ENCODE data around the gene COA1.
"Not testable (repeated sequence)": the region's sequence is repeated elsewhere in the genome, so short reads cannot be mapped to it uniquely, and the experiment has no call there.

COA1 gene, protein sequence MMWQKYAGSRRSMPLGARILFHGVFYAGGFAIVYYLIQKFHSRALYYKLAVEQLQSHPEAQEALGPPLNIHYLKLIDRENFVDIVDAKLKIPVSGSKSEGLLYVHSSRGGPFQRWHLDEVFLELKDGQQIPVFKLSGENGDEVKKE

DNA sequence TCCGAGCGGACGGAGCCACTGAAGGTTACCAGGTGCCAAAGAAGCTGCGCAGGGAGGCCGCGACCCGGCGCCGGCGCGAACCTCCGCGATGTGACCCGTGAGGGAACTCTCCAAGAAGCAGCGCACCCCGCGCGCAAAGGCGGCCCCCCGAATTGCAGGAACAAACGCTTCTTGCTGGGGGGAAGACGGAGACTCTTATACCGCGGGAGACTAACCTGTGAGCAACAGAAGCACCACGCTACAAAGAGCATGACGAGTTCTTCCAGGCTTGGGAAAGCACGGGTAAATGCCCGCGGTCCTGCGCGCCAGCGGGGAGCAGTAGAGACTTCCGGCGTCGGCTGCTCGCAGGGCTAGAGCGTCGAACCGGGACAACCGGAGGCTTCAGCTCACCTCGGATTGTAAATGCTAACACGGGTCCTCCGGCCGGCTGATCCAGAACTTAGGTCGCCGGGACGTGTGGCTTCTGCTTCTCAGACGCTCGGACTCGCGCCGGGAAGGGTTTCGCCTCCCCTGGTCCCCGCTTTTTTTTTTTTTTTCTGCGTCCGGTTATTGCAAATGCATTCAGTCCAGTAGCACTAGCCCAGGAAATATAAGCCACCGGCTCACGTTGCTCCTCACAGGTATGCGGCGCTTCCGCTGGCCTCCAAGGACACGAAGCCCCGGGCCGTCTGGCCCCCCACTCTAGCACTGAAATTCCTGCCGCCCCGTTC is at the start of gene COA1:
COA1 (minus strand) TSS at position 310 of the 710 bp plus-strand sequence. CDS start 80,909 bp downstream, outside the sequence.
- DNase-seq, result peak; percentile 79 to 80

GRCh38 chr7:43778293-43779044 is 49.1 kb upstream of the COA1 start:
- not testable (repeated sequence) for DNase-seq

DNA sequence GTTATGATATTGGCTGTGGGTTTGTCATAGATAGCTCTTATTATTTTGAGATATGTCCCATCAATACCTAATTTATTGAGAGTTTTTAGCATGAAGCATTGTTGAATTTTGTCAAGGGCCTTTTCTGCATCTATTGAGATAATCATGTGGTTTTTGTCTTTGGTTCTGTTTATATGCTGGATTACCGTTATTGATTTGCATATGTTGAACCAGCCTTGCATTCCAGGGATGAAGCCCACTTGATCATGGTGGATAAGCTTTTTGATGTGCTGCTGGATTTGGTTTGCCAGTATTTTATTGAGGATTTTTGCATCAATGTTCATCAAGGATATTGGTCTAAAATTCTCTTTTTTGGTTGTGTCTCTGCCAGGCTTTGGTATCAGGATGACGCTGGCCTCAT is 45.9 kb upstream of the COA1 start:
- DNase-seq, result not testable (repeated sequence)

GRCh38 chr7:43773268-43773667 is 43.9 kb upstream of the COA1 start:
- not testable (repeated sequence) for DNase-seq

- no peak for DNase-seq
These were observed 42.2 kb upstream of the COA1 start for GRCh38 chr7:43771573-43771972.

DNA sequence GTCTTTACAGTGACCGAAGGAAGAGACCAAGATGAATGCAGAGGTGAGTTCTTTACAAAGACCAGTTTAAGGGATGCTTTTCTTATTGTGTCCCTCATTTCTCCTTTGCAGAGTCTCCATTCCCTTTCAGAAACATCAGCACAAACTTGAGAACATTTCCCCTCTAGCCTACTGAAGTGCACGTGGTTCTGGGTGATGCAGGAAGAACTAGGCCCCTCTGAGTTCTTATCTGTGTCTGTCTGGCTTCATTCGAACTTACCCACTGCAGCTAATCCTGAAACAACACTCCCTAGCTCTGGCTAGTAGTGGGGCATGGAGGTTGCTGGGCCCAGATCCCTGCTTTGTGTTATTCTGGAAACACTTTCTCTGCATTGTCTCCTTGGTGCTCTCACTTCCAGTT is 41.8 kb upstream of the COA1 start:
- DNase-seq, result no peak

DNA sequence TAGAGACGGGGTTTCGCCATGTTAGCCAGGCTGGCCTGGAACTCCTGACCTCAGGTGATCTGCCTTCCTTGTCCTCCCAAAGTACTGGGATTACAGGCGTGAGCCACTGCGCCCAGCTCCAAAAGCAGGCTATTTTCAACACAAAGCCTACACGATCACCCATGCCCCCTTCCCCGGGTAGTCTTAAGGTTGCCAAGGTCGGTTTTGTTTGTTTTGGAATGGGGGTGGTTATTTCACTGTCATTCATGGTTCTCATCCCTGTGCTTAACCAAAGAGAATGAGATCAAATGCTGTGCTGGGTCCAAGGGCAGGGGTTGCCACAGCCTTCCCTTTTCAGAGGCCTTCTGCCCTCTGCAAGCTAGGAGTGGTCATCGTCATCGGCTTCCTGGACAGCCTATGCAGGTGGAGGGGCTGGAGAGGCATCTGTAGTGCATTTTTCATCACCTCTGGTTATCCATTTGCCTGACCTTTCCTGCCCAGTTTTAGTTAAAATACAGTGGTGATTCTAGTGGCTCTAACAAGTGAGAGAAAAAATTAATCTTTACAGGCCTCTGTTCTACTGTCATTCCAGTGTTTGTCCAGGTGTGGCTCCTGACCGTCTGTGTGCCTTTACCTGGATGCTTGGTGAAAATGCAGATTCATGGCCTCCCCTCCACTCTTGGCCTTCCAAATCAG is 40.6 kb upstream of the COA1 start:
- no peak for DNase-seq

DNA sequence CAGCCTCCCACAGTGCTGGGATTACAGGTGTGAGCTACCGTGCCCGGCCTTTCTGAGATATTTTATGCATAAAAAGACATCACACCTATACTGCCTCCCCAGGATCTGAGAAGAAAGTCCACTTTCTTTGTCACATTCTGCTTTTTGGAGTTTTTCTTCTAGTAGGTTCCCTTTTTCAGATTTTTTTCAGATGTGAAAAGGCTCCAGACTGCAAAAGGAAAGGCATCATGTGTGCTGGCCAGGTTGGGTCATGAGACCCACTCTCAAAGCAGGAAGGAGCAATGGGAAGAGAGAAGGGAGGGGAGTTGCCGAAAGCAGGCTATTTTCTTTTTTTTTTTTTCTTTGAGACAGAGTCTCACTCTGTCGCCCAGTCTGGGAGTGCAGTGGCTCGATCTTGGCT is 40.0 kb upstream of the COA1 start:
- DNase-seq, result no peak

GRCh38 chr7:43768887-43769272 is 39.6 kb upstream of the COA1 start:
- no peak for DNase-seq

DNA sequence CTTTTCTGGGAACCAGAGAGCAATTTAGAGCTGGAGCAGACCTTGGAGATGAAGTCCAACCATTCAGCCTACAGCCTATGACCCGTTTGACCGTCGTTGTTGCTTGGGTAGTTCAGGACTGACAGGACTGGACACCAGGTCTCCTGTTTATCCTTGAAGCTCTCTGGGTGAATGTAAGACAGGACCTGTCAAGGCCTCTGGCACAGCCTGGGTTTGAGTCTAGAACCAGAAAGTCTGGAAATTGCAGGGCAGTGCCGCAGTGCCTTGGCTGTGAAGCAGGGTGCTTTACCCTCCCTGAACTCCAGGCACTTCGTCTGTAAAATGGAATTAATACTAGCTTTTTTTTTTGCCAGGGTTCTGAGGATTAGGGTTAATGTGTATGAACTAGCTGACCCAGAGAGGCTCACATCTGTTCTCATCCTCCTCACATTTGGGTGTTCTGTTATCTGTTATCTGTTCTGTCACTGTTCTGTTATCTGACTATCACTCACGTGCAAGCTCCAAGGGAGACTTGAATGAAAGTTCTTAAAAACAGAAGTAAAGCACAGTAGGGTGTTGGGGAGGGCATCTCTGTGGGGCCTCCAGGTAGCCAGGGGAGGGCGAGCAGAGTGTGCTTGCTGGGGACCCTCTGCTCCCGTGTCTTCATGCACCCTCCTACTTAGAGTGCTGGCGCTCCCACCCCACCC is 39.0 kb upstream of the COA1 start:
- no peak for DNase-seq

GRCh38 chr7:43767311-43767710 is 38.0 kb upstream of the COA1 start:
- no peak for DNase-seq

DNA sequence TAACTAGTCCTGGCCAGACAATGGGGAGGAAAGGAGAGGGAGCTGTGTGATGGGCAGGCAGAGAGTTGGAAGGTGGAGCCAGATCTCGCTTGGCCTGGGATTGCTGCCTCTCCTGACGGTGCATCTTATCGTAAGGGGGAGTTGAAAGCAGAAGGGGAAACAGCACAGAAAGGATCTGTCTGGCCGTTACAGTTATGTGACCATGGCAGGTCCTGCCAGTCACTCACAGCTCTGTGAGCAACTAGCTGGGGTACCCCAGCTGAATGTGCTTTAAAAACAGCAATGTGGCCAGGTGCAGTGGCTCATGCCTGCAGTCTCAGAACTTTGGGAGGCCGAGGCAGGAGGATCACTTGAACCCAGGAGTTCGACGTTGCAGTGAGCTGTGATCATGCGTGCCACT is 37.2 kb upstream of the COA1 start:
- no peak for DNase-seq

DNA sequence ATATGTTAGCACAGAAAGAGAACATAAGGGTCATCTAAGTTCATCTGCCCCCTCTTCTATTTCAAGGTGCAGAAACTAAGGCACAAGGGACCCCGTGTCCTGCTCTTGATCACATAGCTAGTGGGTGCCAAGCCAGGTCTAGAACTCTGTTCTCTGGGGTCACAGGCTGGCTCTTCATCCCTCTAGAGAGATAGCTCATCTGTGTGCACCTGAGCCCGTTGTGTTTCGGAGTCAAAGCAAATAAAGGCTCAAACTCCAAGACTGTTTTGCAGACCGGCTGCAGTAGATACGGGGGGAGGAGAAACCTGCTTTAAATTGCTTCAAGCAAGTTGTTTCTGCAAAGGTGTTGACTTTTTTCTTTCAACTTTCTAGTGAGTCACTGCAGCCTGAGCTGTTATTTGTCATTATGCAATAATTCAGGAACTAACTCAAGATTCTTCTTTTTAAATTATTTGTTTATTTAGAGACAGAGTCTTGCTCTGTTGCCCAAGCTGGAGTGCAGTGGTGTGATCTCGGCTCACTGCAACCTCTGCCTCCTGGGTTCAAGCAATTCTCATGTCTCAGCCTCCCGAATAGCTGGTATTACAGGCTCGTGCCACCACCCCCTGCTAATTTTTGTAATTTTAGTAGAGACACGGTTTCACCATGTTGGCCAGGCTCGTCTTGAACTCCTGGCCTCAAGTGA is 35.6 kb upstream of the COA1 start:
- no peak for DNase-seq

DNA sequence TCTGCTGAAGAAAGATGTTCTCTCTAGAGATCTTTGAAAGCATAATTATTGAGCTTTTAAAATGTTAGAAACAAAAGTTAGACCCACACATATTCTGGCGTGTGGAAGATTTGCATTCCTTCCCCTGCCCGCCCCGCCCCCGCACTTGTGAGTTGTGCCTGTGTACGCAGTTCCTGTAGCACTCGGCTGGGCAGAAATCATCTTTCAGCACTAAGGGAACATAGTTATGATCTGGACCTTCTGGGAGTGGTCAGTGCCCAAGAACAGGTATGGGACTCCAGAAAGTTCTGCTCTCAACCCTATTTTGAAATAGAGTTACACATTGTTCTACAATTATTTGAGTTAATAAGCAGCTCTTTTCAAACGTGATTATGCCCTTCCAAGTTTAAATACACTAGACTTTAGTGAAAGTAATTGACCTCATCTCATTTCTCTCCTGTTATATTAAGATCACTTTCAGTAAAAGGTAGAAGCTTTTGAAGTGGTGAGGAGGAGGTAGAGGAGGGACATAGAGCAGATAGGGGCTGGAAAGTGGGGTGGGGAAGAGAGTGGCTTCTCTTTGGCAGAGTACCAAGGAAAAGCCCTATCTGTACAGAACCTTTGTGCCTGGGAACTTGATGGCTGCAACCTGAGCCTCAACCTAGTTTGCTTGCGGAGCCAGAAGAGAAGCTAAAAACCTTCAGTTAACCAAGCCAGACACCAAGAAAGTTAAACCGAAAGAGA is 34.9 kb upstream of the COA1 start:
- DNase-seq, result peak; percentile 47 to 50

DNA sequence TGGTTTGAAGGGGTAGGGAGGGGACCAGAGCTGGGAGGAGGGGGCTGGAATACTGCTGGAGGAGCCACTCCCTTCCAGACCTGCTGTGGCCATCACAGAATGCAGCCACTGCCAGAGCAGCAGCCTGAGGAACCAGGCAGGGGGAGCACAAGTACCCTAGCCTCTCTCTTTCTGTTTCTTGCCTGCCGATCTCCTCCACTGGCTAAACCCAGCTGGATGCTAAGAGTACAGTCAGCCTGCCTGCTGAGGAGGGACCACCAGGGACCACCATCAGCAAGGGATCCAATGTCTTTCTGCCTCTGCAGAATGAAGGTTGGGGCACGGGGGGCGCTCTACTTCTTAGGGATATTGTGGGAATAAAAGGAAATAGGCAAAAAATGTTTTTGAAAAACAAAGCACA is 33.9 kb upstream of the COA1 start:
- DNase-seq, result no peak

DNA sequence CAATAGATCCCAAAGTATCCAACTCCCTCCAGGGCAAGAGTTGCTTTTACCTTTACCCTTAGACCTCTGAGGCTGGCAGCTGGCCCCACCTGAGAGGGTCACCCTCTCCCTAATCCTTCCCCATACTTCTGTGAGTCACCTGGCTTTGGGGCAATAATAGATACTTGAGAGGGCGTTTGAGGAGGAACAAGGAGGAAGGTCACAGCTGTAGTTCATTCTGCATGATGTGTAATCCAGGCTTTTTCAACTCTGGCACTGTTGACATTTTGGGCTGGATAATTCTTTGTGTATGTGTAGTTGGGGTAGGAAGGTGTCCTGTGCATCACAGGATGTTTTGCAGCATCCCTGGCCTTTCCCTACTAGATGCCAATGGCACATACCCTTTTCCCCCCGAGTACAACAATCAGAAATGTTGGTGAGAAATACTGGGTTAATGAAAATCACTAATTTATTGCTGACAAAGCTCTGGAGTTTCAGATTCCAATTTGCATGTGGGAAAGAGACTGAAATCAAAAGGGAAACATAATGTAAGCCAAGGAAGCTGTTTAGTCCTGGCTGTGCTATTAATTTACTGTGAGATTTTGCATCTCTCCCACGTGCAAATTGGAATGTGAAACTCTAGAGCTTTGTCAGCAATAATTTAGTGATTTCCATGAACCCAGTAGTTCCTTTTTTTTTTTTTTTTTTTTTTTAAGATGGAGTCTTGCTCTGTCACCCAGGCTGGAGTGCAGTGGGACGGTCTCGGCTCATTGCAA is 32.8 kb upstream of the COA1 start:
- DNase-seq, result no peak

DNA sequence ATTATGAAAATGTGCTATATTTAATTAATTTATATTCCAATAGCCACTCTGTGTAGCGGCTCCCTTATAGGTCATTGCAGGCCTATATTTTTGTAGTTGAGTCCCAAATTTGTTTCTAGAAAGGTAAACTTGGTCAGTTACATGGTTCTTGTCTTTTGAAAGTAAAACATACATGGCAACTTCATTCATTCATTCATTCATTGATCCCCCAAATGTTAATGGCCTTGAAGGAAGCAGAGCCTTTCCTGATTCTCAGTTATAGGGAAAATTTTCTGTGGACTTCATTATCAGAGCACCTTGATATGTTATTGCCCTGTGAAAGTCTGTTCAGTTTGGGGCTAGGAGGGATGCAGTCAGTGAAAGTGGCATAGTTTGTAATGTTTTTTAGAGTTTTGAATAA is 32.1 kb upstream of the COA1 start:
- no peak for DNase-seq

GRCh38 chr7:43760861-43761260 is 31.5 kb upstream of the COA1 start:
- no peak for DNase-seq

- DNase-seq, result peak; percentile 28 to 33
These were observed 29.7 kb upstream of the COA1 start for GRCh38 chr7:43758822-43759683.

Data from activated CD4-positive, alpha-beta T cell treated with anti-CD3 and anti-CD28 coated beads, Interleukin-2, amount 50 U/mL, for 4 hours (primary cell).